ENCODE measurements around the gene PACRG. TPM values are rescaled to one million over a fixed set of nuclear protein-coding genes. Genes with fewer than 3 reads are reported as not detected.

Gene PACRG
- polyA plus RNA-seq, 1 donor from 2014 or later = 16.6 TPM

GRCh38 chr6:163320804-163321203 lies 593.0 kb downstream of the PACRG start:
- no peak overlapping the region for H3K27ac ChIP-seq (ENCODE audit: low read length)
- no peaks in the 10 kb centered on the region for H3K9me3 ChIP-seq (ENCODE audit: low read length)
- no peaks in the 10 kb centered on the region for H3F3A ChIP-seq (ENCODE audit: insufficient read depth, low read length, poor library complexity, severe bottlenecking)
- H3K36me3 ChIP-seq (ENCODE audit: insufficient read depth, low read length) = no peaks in the 10 kb centered on the region
- H3K9me2 ChIP-seq (ENCODE audit: insufficient read depth, low read length) = no peaks in the 10 kb centered on the region
- H4K20me1 ChIP-seq (ENCODE audit: insufficient read depth) = no peaks in the 10 kb centered on the region
- TF ChIP-seq MXI1 (conservative IDR thresholded peaks at IDR 0.05; ENCODE audit: poor library complexity, severe bottlenecking) = no peak
- TF ChIP-seq CTCF (IDR thresholded peaks at IDR 0.05; ENCODE audit: poor library complexity, severe bottlenecking) = no peak
- no peak for TF ChIP-seq EP300 (conservative IDR thresholded peaks at IDR 0.05; ENCODE audit: poor library complexity, severe bottlenecking)
- no peak for TF ChIP-seq REST (IDR thresholded peaks at IDR 0.05; ENCODE audit: borderline replicate concordance)
- TF ChIP-seq EZH2 (IDR thresholded peaks at IDR 0.05; ENCODE audit: borderline replicate concordance, insufficient read depth, low read length, poor library complexity, severe bottlenecking) = no peak
- TF ChIP-seq POLR2AphosphoS5 (IDR thresholded peaks at IDR 0.05) = no peak
- TF ChIP-seq TAF1 (IDR thresholded peaks at IDR 0.05; ENCODE audit: low read depth) = no peak
- no peak for TF ChIP-seq RAD21 (conservative IDR thresholded peaks at IDR 0.05)
- no peak for TF ChIP-seq SMC3 (conservative IDR thresholded peaks at IDR 0.05; ENCODE audit: poor library complexity)
- H3K9ac ChIP-seq (ENCODE audit: low read length) = no peak overlapping the region
- no peak overlapping the region for H3K4me2 ChIP-seq (ENCODE audit: low read length)
- H3K79me2 ChIP-seq (replicated peaks; ENCODE audit: insufficient read depth, low read length) = no peaks in the 10 kb centered on the region
- no peak overlapping the region for H3K4me3 ChIP-seq (ENCODE audit: low read length)
- H3K27me3 ChIP-seq (ENCODE audit: insufficient read depth, low read depth, low read length) = no peaks in the 10 kb centered on the region
- H2AFZ ChIP-seq (ENCODE audit: low read depth, low read length) = no peak overlapping the region

GRCh38 chr6:163321717-163322116 lies 593.9 kb downstream of the PACRG start:
- Histone ChIP-seq H3K36me3 (ENCODE audit: insufficient read depth, low read length) (no peaks in the 10 kb centered on the region), H3F3A (ENCODE audit: insufficient read depth, low read length, poor library complexity, severe bottlenecking) (no peaks in the 10 kb centered on the region), H3K9me2 (ENCODE audit: insufficient read depth, low read length) (no peaks in the 10 kb centered on the region), H3K4me3 (ENCODE audit: low read length) (no peak overlapping the region), H3K9ac (ENCODE audit: low read length) (no peak overlapping the region), H3K79me2 (replicated peaks; ENCODE audit: insufficient read depth, low read length) (no peaks in the 10 kb centered on the region), H2AFZ (ENCODE audit: low read depth, low read length) (no peak overlapping the region), H3K27me3 (ENCODE audit: insufficient read depth, low read depth, low read length) (no peaks in the 10 kb centered on the region), H3K4me2 (ENCODE audit: low read length) (no peak overlapping the region), H4K20me1 (ENCODE audit: insufficient read depth) (no peaks in the 10 kb centered on the region), H3K27ac (ENCODE audit: low read length) (no peak overlapping the region), H3K9me3 (ENCODE audit: low read length) (no peaks in the 10 kb centered on the region)
- no peak for TF ChIP-seq EZH2 (IDR thresholded peaks at IDR 0.05; ENCODE audit: borderline replicate concordance, insufficient read depth, low read length, poor library complexity, severe bottlenecking)
- TF ChIP-seq EP300 (conservative IDR thresholded peaks at IDR 0.05; ENCODE audit: poor library complexity, severe bottlenecking) = no peak
- TF ChIP-seq CTCF (IDR thresholded peaks at IDR 0.05; ENCODE audit: poor library complexity, severe bottlenecking) = no peak
- no peak for TF ChIP-seq TAF1 (IDR thresholded peaks at IDR 0.05; ENCODE audit: low read depth)
- no peak for TF ChIP-seq POLR2AphosphoS5 (IDR thresholded peaks at IDR 0.05)
- TF ChIP-seq RAD21 (conservative IDR thresholded peaks at IDR 0.05) = no peak
- no peak for TF ChIP-seq MXI1 (conservative IDR thresholded peaks at IDR 0.05; ENCODE audit: poor library complexity, severe bottlenecking)
- TF ChIP-seq SMC3 (conservative IDR thresholded peaks at IDR 0.05; ENCODE audit: poor library complexity) = no peak
- TF ChIP-seq REST (IDR thresholded peaks at IDR 0.05; ENCODE audit: borderline replicate concordance) = no peak

Measured in neural cell (in vitro differentiated cells).